Frontal cortex (tissue), 4 donors: ENCODE data around the gene DDX41. TPM values are rescaled to one million over a fixed set of nuclear protein-coding genes. Genes with fewer than 3 reads are reported as not detected.
"Not testable (repeated sequence)": the region's sequence is repeated elsewhere in the genome, so short reads cannot be mapped to it uniquely, and the experiment has no call there.

Experiments
- DNase-seq, 2 donors: peaks; one replicate each; pipeline ENCODE4 v3.0.0; 2012; ENCODE audit warnings: low spot score in 2 of 2
- FAIRE-seq: peaks from 2 replicates; lab custom pipeline; 2012; peaks lifted over from hg19 to GRCh38; lab: Jason Lieb, UNC
- total RNA-seq: library from RNA; depleted of rRNA; stranded (reverse); fragments of >200 nt; gene quantifications from one replicate; pipeline ENCODE4 v1.2.3, GENCODE V29; 2014
- donor health status: control.
- donor health status: control.
- donor health status: control.

DDX41 gene
- total RNA-seq, 1 donor from 2014 or later = 77.0 TPM

DNA sequence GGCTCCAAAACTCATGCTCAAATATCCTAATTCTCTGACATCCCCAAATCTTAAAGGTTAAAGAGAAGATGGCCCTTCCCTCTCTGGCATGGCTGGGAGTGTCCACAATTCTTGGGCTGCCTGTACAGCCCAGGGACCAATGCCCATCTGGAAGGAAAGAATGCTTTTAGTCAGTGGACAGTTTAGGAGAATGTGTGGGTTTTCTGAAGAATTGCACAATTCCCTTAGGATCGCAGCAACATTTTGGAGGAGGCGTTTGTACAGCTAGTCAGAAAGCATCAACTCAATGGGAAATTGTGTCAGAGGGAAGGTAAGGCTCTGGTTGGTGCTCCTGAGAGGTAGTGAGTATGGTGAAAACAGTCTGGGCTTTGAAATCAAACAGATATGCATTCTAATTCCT is 22.6 kb upstream of the DDX41 start:
- no peak for FAIRE-seq
- no peak for DNase-seq

DNA sequence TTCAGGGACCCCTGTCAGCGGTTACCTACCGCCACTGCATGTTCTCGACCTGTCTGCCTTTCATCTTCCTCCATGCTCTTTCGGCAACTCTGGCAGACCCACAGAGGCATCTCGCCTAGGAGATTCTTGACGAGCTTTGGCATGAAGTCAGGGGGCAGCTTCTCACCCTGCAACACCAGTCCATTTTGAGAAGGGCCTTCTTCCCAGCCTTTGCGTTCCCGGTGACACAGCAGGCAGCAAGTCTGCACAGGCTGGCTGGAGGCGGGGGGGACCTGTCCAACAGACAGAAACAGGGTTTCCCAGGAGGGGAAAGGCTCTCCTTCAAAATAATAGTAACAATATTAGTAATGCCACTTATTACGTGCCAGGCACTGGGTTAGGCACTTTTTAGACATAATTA is 22.1 kb upstream of the DDX41 start:
- DNase-seq (no peak), FAIRE-seq (no peak)

DNA sequence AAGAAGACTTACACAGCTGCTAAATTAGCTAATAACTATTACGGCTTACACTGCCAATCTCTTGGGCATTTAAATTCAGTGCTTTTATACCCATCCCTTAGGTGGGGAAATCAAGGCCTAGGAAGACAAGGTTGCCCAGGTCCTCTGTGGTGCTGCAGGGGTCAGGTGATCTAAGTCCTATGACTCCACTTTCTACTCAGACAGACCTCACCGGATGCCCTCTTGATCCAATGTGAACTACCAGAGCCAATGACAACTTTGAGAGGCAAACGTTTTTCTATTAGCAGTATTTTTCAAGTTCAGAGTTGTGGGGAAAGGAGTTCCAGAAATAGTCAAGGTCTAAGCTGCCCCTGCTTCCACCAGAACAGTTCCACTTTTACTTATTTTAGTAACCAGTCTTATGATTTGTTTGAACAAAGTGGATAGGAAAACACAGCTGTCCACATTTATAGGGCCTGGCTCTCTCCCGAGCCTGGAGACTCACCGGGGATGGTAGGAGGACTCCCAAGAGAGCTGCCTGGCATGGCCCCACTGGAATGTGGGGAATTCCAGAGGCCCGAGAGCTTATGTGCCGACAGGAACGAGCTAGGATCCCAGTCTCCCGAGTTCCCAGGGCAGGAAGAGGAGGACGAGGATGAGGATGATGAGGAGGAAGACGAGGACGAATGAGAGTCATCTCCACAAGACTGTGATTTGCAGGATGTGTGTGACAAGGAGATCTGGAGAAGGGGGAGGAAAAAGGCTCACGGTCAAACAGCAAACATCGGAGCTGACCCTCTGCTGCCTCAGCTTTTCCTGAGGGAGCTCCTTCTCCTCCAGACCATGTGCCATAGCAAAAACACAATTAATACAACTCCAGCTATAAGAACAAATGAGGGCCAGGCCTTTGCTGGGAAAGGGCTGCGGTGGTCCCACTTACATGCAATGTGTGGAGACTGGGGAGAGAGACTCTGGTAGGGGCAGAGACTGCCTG is 20.9 kb upstream of the DDX41 start:
- peak in 1 of 2 donors; percentile 30 for DNase-seq
- FAIRE-seq = no peak

DNA sequence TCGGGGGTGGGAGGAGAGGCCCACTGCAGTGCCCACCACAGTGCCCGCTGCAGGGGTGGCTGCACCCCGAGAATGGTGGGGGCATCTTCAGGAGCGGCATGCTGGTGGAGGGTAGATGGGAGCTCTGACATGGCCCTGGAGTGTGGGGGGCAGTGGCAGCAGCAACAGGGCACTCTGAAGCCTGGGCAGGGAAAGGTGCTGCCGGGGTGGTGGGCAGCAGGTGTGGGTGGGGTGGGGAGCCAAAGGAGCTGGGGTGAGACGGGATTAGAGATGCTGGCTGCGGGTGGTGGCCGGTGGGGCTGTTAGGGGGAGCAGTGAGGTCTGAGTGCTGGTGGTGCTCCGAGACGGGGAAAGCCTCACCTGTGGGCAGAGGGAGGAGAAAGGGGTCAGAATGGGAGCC is 19.6 kb upstream of the DDX41 start:
- FAIRE-seq = no peak
- DNase-seq = no peak

DNA sequence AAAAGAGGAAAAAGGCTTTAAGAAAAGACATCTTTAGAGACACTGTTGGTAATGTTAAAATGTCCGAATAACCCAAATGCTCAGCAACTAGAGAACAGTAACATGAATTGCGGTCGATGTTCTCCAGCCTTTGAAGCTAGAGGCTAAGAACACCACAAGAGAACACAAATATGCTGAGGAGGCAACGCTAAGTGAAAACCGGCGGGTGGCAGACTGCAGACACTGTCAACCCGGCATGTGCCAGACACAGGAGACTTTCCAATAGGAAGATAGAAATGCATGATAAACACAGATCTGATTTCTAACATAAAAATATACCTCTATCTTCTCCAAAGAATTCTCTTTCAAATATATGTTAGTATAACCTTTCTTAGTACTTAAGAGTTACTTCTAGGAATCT is 18.4 kb upstream of the DDX41 start:
- DNase-seq = no peak
- no peak for FAIRE-seq

DNA sequence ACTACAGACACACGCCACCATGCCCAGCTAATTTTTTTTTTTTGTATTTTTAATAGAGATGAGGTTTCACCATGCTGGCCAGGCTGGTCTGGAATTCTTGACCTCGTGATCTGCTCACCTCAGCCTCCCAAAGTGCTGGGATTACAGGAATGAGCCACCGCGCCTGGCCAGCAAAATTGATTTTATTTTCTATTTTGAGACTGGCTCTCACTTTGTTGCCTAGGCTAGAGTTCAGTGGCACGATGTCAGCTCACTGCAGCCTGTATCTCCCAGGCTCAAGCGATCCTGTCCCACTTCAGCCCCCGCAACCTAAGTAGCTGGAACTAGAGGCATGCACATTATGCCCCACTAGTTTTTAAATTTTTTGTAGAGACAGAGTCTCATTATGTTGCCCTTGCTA is 17.7 kb upstream of the DDX41 start:
- DNase-seq, FAIRE-seq: not testable (repeated sequence)

DNA sequence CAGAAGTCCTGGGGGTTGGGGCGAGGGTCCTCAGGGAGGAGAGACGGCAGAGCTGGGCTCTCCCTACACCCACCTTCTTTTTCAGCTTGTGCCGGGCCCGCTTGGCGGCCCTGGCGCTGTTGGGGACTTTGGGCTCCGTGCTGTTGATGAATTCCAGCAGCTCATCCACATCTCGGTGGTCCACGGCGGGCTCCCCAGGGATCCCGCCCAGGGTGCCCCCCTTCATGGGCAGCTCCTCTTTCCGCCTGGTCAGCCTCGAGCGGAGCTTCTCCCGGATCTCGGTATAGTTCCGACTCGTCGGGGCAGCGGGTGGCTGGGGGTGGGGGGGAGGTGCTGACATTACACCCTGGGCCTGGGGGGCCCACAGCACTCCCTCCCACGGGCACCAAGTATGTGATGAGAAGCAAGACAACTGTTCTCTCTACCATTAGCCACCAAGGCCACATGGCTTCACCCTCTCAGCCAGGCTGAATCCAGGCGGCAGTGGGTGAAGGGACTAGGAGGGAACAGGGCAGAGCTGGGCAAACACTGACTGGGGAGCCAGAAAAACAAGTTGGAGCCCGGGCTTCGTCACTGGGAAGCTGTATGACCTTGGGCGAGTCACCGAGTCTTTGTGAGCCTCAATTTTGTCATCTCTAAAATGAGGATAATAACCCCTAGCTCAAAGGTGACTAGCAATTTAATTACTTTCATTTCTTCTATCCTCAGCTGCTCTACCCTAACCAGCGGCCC is 14.6 kb upstream of the DDX41 start:
- no peak for DNase-seq
- FAIRE-seq = no peak

DNA sequence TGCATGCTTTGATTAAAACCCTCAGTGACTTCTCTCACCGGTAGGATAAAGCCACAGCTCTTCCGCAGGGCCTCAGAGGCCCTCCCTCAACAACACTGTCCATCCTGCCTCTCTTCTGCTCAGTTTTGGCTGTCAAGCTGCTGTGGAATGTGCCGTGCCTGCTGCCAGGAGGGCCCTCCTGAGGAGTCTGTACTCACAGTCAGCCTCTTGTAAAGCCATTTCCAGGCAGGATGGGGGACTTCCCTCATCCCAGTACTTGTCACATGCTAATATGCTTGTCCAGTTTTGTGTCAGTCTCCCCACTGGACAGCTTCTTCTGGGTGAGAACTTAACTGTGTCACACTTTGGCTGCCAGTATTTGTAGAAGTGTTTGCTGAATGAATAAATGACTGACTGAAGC is 13.9 kb upstream of the DDX41 start:
- FAIRE-seq (no peak), DNase-seq (no peak)

DNA sequence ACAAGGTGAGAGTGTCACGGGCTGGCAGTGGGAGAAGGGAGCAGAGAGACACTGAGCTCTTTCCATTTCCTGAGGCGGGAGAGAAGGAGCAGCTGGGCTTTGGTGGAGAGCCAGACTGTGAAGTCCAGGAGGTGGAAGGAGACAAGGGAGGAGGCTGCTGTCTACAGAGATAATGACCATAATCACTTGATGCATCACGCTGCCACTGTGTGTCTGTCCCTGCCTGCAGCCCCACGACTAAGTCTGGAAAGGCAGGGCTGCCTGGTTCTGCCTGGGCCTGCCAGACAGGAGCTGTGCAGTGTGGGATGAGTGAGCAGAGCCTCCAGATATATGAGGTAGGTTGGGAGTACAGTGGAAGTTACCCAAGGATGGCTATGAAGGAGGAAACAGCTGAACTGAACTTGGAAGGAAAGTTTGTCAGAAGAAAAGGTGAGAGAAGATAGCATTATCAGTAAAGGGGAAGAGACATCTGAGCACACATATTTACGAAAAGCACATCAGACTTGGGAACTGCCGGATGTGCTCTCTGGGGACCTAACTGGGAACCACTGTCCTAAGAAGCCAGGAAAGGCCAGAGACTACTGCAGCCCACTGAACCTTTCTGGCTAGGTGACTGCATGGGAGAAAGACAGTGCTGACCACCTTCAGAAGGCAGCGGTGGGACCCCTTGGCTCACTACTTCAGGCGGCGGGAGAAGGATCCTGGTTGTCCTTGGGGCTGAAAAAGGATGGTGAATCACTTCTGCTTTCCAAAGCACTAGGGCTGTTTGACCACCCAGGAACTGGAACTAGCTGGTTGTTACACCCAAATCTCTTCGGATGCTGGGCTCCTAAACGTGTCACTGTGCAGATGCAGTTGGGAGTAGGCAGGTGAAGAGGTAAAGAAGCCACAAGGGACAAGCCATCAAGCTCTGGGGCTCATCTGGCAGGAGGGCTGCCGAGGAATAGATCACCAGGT is 12.8 kb upstream of the DDX41 start:
- FAIRE-seq = no peak
- DNase-seq = no peak

GRCh38 chr5:177528631-177529030 is 11.9 kb upstream of the DDX41 start:
- no peak for FAIRE-seq
- no peak for DNase-seq

- FAIRE-seq (no peak), DNase-seq (no peak)
Observed at GRCh38 chr5:177527595-177527994, 10.8 kb upstream of the DDX41 start.

- DNase-seq (no peak), FAIRE-seq (no peak)
Observed at GRCh38 chr5:177526791-177527190, 10.0 kb upstream of the DDX41 start.

- DNase-seq = no peak
- no peak for FAIRE-seq
Observed at GRCh38 chr5:177526191-177526590, 9.4 kb upstream of the DDX41 start.

- FAIRE-seq (no peak), DNase-seq (no peak)
Observed at GRCh38 chr5:177524941-177525655, 8.3 kb upstream of the DDX41 start.

DNA sequence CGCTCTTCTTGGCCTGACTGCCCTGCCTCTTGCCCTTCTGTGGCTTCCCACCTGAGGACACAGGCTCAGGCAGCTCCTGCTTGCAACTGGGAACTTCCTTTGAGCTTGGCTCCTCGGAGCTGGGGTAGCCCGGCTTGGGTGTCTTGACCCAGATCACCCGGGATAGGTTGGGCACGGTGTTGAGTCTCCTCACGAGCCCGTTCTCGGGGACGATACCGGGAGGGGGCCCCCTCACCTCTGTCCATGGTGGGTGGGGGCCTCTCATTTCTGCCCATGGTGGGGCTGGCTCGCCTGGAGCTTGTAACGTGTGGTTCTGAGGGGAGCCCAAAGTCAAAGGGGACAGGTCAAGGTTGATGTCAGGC is 7.8 kb upstream of the DDX41 start:
- DNase-seq (no peak), FAIRE-seq (no peak)

DNA sequence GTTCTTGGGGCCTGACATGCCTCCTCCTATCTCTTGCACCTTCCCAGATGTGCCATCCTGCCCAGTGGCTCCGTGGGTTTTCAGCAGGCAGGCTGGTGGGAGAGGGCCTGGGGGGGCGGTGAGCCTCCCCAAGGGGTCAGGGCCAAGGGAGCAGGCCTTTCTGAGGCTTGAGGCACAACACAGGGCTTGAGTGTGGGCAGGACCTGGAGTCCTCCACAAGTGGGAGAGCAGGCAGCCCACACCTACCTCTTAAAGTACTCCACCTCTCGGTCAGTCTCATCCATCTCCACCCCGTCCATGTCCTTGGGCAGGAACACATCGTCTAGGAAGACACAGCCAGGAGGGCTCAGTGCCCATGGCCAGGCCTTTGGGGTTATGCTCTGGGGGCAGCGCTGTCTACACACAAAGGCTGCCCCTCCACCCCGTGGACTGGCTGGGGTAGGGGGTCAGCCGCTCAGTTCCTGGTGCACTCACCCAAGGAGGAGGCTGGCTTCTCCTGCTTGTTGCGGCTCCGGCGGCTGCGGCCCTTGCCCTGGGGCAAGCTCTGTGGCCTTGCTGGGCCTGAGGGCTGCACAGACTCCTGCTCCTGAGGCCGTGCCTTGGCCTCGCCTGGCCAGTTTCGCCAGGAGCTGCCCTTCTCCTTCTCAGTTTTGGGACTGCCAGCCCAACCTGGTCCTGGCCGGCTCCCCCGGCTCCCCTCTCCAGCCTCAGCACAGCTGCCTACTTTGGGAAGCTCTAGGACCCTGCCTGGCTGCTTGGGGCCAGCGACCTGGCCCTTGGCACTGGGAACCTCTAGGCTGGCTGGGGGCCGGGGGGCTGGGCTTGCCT is 7.2 kb upstream of the DDX41 start:
- FAIRE-seq (no peak), DNase-seq (no peak)

DNA sequence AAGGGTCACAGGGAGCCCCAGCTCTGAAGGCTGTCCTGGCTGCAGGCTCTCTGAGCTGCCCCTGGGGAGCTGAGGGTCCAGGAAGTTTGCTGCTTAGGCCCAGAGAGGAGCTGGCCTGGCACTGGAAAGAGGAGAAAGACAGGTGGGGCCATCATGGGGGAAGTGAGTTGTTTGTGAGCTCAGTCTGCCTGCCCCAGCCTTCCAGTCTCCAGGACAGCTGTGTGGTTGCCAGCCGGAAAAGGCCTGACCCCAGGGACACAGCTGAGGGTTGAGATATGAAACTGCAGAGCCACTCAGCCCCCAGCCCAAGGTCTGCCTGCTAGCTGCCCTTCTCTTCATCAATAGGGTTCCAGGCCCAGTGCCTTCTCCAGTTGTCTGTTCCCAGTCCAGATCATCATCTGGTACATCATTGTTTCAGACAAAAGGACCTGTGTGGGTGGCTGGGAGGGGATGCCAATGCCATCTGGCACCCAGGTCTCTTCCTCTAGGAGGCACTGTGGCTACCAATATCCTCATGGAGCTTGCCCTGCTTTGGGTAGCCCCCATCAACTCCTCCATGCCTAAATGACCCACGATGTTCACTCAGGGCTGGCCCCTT is 4.3 kb upstream of the DDX41 start:
- no peak for DNase-seq
- FAIRE-seq = no peak

- DNase-seq (no peak), FAIRE-seq (no peak)
Observed at GRCh38 chr5:177520271-177520670, 3.5 kb upstream of the DDX41 start.
